PC-9 (cell line): Measurements from ENCODE around the gene C1QL2. TPM values are rescaled to one million over a fixed set of nuclear protein-coding genes. Genes with fewer than 3 reads are reported as not detected.

Source experiments
- BruUV-seq: library from RNA; stranded (reverse); fragments of 400-500 nt; replicated peaks from 2 replicates; lab custom pipeline; 2021; lab: Mats Ljungman, UMichigan
- CTCF ChIA-PET: fragments of 300-600 bp; sonication (Branson Sonifier 250); formaldehyde crosslinking; loops from one replicate; lab custom pipeline; 2022; ENCODE audit warnings: antibody characterized with exemption; lab: Charles Lee
- POLR2A ChIA-PET: fragments of 300-600 bp; sonication (Branson Sonifier 250); formaldehyde crosslinking; loops from one replicate; lab custom pipeline; 2022; ENCODE audit warnings: antibody characterized with exemption; ENCODE audit not compliant: unreplicated experiment; lab: Charles Lee
- DNase-seq, 2 experiments: peaks; one replicate each; pipeline versions ENCODE4 v3.0.0 to v3.0.0-alpha.2; 2015 to 2022; ENCODE audit warnings: mixed read lengths in 1 of 2
- H2AFZ ChIP-seq: fragments of 200-600 bp; sonication (generic); 2 replicates; pipeline ENCODE4 v1.8.1; 2017; ENCODE audit warnings: antibody characterized with exemption
- H3F3A ChIP-seq: fragments of 200-600 bp; sonication (generic); 2 replicates; pipeline ENCODE4 v1.8.1; 2017; ENCODE audit warnings: antibody characterized with exemption, mild to moderate bottlenecking, low read depth; ENCODE audit not compliant: insufficient read depth
- H3K27ac ChIP-seq: fragments of 200-600 bp; sonication (generic); 2 replicates; pipeline ENCODE4 v1.6.1; 2016; ENCODE audit warnings: mixed run types
- H3K27me3 ChIP-seq: fragments of 200-600 bp; sonication (generic); 2 replicates; pipeline ENCODE4 v1.6.1; 2016; ENCODE audit warnings: low read depth, mixed run types; ENCODE audit not compliant: insufficient read depth
- H3K36me3 ChIP-seq: fragments of 200-600 bp; sonication (generic); 2 replicates; pipeline ENCODE4 v1.6.1; 2016; ENCODE audit warnings: low read depth, mixed run types
- H3K4me1 ChIP-seq: fragments of 200-600 bp; sonication (generic); replicated peaks from 2 replicates; pipeline ENCODE4 v1.6.1; 2016; ENCODE audit warnings: mixed run types; ENCODE audit not compliant: insufficient read depth
- H3K4me2 ChIP-seq: fragments of 200-600 bp; sonication (generic); 2 replicates; pipeline ENCODE4 v1.6.1; 2017; ENCODE audit warnings: mixed run types
- H3K4me3 ChIP-seq: fragments of 200-600 bp; sonication (generic); 2 replicates; pipeline ENCODE4 v1.6.1; 2016; ENCODE audit warnings: mixed run types
- H3K79me2 ChIP-seq: fragments of 200-600 bp; sonication (generic); 2 replicates; pipeline ENCODE4 v1.6.1; 2017; ENCODE audit warnings: low read depth, mixed run types
- H3K9me2 ChIP-seq: fragments of 200-600 bp; sonication (generic); 2 replicates; pipeline ENCODE4 v1.8.1; 2017; ENCODE audit warnings: mild to moderate bottlenecking; ENCODE audit not compliant: insufficient read depth
- H3K9me3 ChIP-seq: fragments of 200-600 bp; sonication (generic); 2 replicates; pipeline ENCODE4 v1.8.1; 2016; ENCODE audit warnings: low read depth; ENCODE audit not compliant: insufficient read depth
- H4K20me1 ChIP-seq: fragments of 200-600 bp; sonication (generic); 2 replicates; pipeline ENCODE4 v1.8.1; 2017; ENCODE audit not compliant: insufficient read depth
- EZH2 ChIP-seq: fragments of 200-600 bp; sonication (generic); IDR thresholded peaks from 2 replicates; pipeline ENCODE4 v1.8.0; 2017; ENCODE audit warnings: antibody characterized with exemption, low read depth
- intact Hi-C: fragments of 100-400 bp; cut with micrococcal nuclease; formaldehyde crosslinking; loops from one replicate; pipeline ENCODE4 v1.10.0; 2022; ENCODE audit not compliant: unreplicated experiment
- total RNA-seq: library from RNA; stranded (reverse); gene quantifications from 2 replicates; pipeline ENCODE4 v1.2.3, GENCODE V29; 2021
- TF ChIP-seq, protein P1 (sequence below): fragments of 200-600 bp; sonication (generic); conservative IDR thresholded peaks from 2 replicates; pipeline ENCODE4 v1.6.1; 2017; ENCODE audit warnings: mixed run types, antibody characterized with exemption, mild to moderate bottlenecking, moderate library complexity

Gene C1QL2
- total RNA-seq, 1 experiment from 2014 or later, result not detected

GRCh38 chr2:119173556-119174060, 15.1 kb upstream of the C1QL2 start:
- ChIA-PET POLR2A (no interaction called here), CTCF (no interaction called here)
- no TSS peak for BruUV-seq
- Histone ChIP-seq H3K4me3 (no peak overlapping the region), H3K36me3 (no peaks in the 10 kb centered on the region), H3F3A (no peaks in the 10 kb centered on the region), H3K4me2 (no peak overlapping the region), H4K20me1 (no peaks in the 10 kb centered on the region), H2AFZ (no peak overlapping the region), H3K4me1 (no peaks in the 10 kb centered on the region), H3K27ac (no peak overlapping the region), H3K9me2 (no peaks in the 10 kb centered on the region), H3K79me2 (no peaks in the 10 kb centered on the region), H3K9me3 (no peaks in the 10 kb centered on the region), H3K27me3 (peaks cover 12% of the 10 kb centered on the region)
- intact Hi-C loops, result loop anchor here (2.0 kb wide), 1 partner anchor 83 kb away; no protein-coding TSS in a partner anchor
- DNase-seq, result no peak
- TF ChIP-seq, protein P1, sequence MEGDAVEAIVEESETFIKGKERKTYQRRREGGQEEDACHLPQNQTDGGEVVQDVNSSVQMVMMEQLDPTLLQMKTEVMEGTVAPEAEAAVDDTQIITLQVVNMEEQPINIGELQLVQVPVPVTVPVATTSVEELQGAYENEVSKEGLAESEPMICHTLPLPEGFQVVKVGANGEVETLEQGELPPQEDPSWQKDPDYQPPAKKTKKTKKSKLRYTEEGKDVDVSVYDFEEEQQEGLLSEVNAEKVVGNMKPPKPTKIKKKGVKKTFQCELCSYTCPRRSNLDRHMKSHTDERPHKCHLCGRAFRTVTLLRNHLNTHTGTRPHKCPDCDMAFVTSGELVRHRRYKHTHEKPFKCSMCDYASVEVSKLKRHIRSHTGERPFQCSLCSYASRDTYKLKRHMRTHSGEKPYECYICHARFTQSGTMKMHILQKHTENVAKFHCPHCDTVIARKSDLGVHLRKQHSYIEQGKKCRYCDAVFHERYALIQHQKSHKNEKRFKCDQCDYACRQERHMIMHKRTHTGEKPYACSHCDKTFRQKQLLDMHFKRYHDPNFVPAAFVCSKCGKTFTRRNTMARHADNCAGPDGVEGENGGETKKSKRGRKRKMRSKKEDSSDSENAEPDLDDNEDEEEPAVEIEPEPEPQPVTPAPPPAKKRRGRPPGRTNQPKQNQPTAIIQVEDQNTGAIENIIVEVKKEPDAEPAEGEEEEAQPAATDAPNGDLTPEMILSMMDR, result no peak
- no peak for TF ChIP-seq EZH2

DNA sequence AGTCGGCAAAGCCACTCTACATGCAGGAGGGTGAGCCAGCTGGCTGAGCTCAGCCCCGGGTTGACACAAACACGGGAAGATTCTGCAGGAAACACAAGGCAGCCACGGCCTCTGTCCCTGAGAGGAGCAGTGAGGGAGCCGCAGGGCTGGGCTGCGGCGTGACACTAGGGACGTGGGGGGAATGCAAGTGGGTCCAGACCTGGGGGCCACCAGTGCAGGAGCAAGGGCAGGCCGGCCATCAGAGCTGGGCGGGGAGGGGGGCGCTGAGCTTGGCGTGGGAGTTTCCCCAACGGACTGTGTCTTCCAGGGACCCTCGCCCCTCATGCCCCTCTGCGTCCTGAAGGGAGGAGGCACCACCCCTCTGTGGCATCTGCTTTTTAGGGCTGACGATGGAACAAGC, 12.0 kb upstream of the C1QL2 start:
- H3F3A ChIP-seq, result no peaks in the 10 kb centered on the region
- no peak overlapping the region for H3K27ac ChIP-seq
- TF ChIP-seq, protein P1, result no peak
- DNase-seq, result no peak
- ChIA-PET CTCF (no interaction called here), POLR2A (interaction anchor here (0.6 kb wide), 1 partner anchor 59 kb away, joined by 3 read pairs; no protein-coding TSS in a partner anchor)
- H3K4me2 ChIP-seq, result no peak overlapping the region
- intact Hi-C loops, result no loop called here
- no peaks in the 10 kb centered on the region for H3K36me3 ChIP-seq
- H3K4me3 ChIP-seq, result no peak overlapping the region
- H3K9me3 ChIP-seq, result no peaks in the 10 kb centered on the region
- peaks cover 17% of the 10 kb centered on the region for H3K27me3 ChIP-seq
- no peak overlapping the region for H2AFZ ChIP-seq
- no peaks in the 10 kb centered on the region for H3K9me2 ChIP-seq
- no peaks in the 10 kb centered on the region for H3K4me1 ChIP-seq
- H3K79me2 ChIP-seq, result no peaks in the 10 kb centered on the region
- no TSS peak for BruUV-seq
- H4K20me1 ChIP-seq, result no peaks in the 10 kb centered on the region

GRCh38 chr2:119169717-119170116, 11.2 kb upstream of the C1QL2 start:
- intact Hi-C loops, result no loop called here
- H3K4me1 ChIP-seq, result no peaks in the 10 kb centered on the region
- no peak for DNase-seq
- CTCF ChIA-PET, result no interaction called here
- no peaks in the 10 kb centered on the region for H3K9me2 ChIP-seq
- no peak overlapping the region for H3K27ac ChIP-seq
- no TSS peak for BruUV-seq
- POLR2A ChIA-PET, result no interaction called here
- no peaks in the 10 kb centered on the region for H3K79me2 ChIP-seq
- H4K20me1 ChIP-seq, result no peaks in the 10 kb centered on the region
- H3K9me3 ChIP-seq, result no peaks in the 10 kb centered on the region
- H3F3A ChIP-seq, result no peaks in the 10 kb centered on the region
- no peak overlapping the region for H3K4me2 ChIP-seq
- peaks cover 21% of the 10 kb centered on the region for H3K27me3 ChIP-seq
- TF ChIP-seq EZH2, result no peak
- TF ChIP-seq, protein P1, result no peak
- no peak overlapping the region for H3K4me3 ChIP-seq
- no peaks in the 10 kb centered on the region for H3K36me3 ChIP-seq
- H2AFZ ChIP-seq, result no peak overlapping the region
